Gastrocnemius medialis (tissue), 4 donors: ENCODE measurements around the gene ACIN1. TPM values are rescaled to one million over a fixed set of nuclear protein-coding genes. Genes with fewer than 3 reads are reported as not detected.

Experiments
- ATAC-seq, 2 donors: fragments of 150-250 bp; one replicate each; pipeline ENCODE4 v1.9.1; 2016
- DNase-seq, 2 donors: peaks; one replicate each; pipeline ENCODE4 v3.0.0-alpha.2; 2019
- H3K27ac ChIP-seq, 4 donors: fragments of 200-600 bp; sonication (generic); 1 replicate in 1 of 4; 2 replicates in 3 of 4; pipeline ENCODE4 v1.5.1; 2016 to 2018; ENCODE audit warnings: mild to moderate bottlenecking in 2 of 4, moderate library complexity in 1 of 4
- H3K27me3 ChIP-seq, 3 donors: fragments of 200-600 bp; sonication (generic) in 2 of 3; 1 replicate in 1 of 3; 2 replicates in 2 of 3; pipeline versions ENCODE4 v1.5.1 to v1.6.0; 2016 to 2019; ENCODE audit warnings: mild to moderate bottlenecking in 1 of 3, moderate library complexity in 1 of 3
- H3K36me3 ChIP-seq, 2 donors: fragments of 200-600 bp; sonication (generic) in 1 of 2; one replicate each; pipeline ENCODE4 v1.5.1; 2017 to 2018
- H3K4me1 ChIP-seq, 2 donors: fragments of 200-600 bp; sonication (generic) in 1 of 2; one replicate each; pipeline ENCODE4 v1.5.1; 2016 to 2017; ENCODE audit warnings: mild to moderate bottlenecking in 2 of 2
- H3K4me3 ChIP-seq, 4 donors: fragments of 200-600 bp; sonication (generic) in 3 of 4; 1 replicate in 1 of 4; 2 replicates in 3 of 4; pipeline ENCODE4 v1.5.1; 2016 to 2019; ENCODE audit warnings: mild to moderate bottlenecking in 2 of 4
- H3K9me3 ChIP-seq, 3 donors: fragments of 200-600 bp; sonication (generic) in 2 of 3; 1 replicate in 1 of 3; 2 replicates in 2 of 3; pipeline ENCODE4 v1.5.1; 2016 to 2019
- POLR2A ChIP-seq, 2 donors: fragments of 450-650 bp; IDR thresholded peaks; one replicate each; pipeline ENCODE4 v1.6.1; 2017; ENCODE audit warnings: antibody characterized with exemption in 2 of 2, mild to moderate bottlenecking in 2 of 2, moderate library complexity in 2 of 2
- in situ Hi-C, 4 donors: fragments of 200-750 bp; cut with MboI; loops; one replicate each; pipeline versions ENCODE4 v1.15.0 to v1.8.0; 2017; ENCODE audit warnings: low sequenced_read_pairs in 4 of 4
- intact Hi-C: fragments of 100-400 bp; cut with DNase I; formaldehyde crosslinking; loops from one replicate; pipeline ENCODE4 v1.15.1; 2023; ENCODE audit warnings: low total_unique reads
- total RNA-seq, 4 donors: library from RNA; depleted of rRNA; stranded (reverse); fragments of >200 nt; gene quantifications; one replicate each; pipeline versions ENCODE4 v1.1.0 to v1.2.3, GENCODE V29; 2016
- TF ChIP-seq, protein P1 (sequence below), 5 experiments: fragments of 450-650 bp in 3 of 5; fragments of 200-600 bp in 2 of 5; sonication (generic) in 2 of 5; IDR thresholded peaks in 4 of 5; conservative IDR thresholded peaks in 1 of 5; 1 replicate in 4 of 5; 2 replicates in 1 of 5; pipeline ENCODE4 v1.5.1; 2016 to 2019; ENCODE audit warnings: antibody characterized with exemption in 5 of 5, mild to moderate bottlenecking in 3 of 5, moderate library complexity in 3 of 5

Gene ACIN1
- total RNA-seq, 4 donors from 2014 or later = 61.9 to 74.8 (median 70.6) TPM

DNA sequence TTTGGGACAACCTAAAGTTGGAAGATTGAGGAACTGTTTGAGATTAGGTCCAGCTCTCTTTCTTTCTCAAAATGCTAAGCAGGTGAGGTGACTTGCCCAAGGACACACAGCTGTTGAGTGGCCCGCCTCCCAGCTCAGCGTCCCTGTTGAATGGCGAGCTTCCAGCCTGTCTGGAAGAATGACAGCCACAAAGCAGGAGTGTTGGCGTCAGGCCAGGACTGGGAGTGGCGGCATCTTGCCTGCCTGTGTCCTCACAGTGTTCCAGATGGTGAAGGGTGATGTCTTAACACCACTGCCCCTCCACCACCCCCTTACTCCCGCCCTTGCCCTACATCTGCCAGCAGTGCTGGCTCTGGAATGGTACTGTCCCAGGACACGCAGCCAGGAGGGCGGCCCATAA, 28.5 kb upstream of the ACIN1 start:
- H3K9me3 ChIP-seq = no peaks in the 10 kb centered on the region
- in situ Hi-C loops (loop anchor here in 2 of 4 donors (5.0 to 25.0 kb wide), 2 partner anchors 64 to 164 kb away; partner anchors contain the start of gene HOMEZ (in 2 of the 2)), intact Hi-C loops (loop anchor here (1.0 to 5.0 kb wide), 2 partner anchors 31 to 164 kb away; partner anchors contain the start of gene HOMEZ)
- DNase-seq (peak; percentile 86 to 94), ATAC-seq (peak; percentile 72 to 80)
- H3K4me1 ChIP-seq = peaks cover 45 to 51% of the 10 kb centered on the region in 2 donors
- H3K4me3 ChIP-seq = no peak overlapping the region
- H3K27ac ChIP-seq = peak overlapping the region; percentile 56 to 85 (median 76)
- H3K36me3 ChIP-seq = peaks cover 0 to 19% of the 10 kb centered on the region in 2 donors
- TF ChIP-seq POLR2A (IDR thresholded peaks at IDR 0.05) = no peak
- TF ChIP-seq, protein P1, sequence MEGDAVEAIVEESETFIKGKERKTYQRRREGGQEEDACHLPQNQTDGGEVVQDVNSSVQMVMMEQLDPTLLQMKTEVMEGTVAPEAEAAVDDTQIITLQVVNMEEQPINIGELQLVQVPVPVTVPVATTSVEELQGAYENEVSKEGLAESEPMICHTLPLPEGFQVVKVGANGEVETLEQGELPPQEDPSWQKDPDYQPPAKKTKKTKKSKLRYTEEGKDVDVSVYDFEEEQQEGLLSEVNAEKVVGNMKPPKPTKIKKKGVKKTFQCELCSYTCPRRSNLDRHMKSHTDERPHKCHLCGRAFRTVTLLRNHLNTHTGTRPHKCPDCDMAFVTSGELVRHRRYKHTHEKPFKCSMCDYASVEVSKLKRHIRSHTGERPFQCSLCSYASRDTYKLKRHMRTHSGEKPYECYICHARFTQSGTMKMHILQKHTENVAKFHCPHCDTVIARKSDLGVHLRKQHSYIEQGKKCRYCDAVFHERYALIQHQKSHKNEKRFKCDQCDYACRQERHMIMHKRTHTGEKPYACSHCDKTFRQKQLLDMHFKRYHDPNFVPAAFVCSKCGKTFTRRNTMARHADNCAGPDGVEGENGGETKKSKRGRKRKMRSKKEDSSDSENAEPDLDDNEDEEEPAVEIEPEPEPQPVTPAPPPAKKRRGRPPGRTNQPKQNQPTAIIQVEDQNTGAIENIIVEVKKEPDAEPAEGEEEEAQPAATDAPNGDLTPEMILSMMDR (IDR thresholded peaks at IDR 0.05 in 4 of 5, conservative IDR thresholded peaks at IDR 0.05 in 1 of 5) = no peak
- no peaks in the 10 kb centered on the region for H3K27me3 ChIP-seq

DNA sequence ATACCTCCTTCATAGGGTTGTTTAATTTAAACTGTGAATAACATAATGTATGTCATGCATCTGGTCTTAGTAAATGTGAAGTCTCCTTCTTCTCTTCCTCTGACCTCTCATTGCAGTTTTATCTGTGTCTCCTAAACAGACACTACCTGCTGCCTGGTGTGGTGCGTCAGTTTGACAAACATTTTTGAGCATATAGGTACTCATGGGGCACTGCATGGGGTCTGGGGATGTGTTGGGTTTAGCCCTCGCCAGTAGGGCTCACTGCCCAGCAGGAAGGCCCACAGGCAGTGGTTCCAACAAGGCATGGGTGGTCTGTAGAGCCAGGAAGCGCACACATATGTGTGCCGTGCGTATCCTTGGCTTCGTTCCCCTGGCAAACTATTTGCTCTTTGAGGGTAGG, 27.1 kb upstream of the ACIN1 start:
- peaks cover 0 to 7% of the 10 kb centered on the region in 2 donors for H3K36me3 ChIP-seq
- H3K4me3 ChIP-seq = no peak overlapping the region
- no peaks in the 10 kb centered on the region for H3K27me3 ChIP-seq
- H3K4me1 ChIP-seq = peaks cover 36 to 41% of the 10 kb centered on the region in 2 donors
- H3K27ac ChIP-seq = peak overlapping the region; percentile 56 to 85 (median 76)
- ATAC-seq = no peak
- TF ChIP-seq, protein P1 (IDR thresholded peaks at IDR 0.05 in 4 of 5, conservative IDR thresholded peaks at IDR 0.05 in 1 of 5) = no peak
- no peak for TF ChIP-seq POLR2A (IDR thresholded peaks at IDR 0.05)
- DNase-seq = no peak
- no peaks in the 10 kb centered on the region for H3K9me3 ChIP-seq
- in situ Hi-C loops = loop anchor here in 2 of 4 donors (5.0 to 25.0 kb wide), 2 partner anchors 65 to 165 kb away; partner anchors contain the start of gene HOMEZ (in 2 of the 2)
- intact Hi-C loops = loop anchor here (5.0 kb wide), 1 partner anchor 165 kb away; the partner anchor contains the start of gene HOMEZ

DNA sequence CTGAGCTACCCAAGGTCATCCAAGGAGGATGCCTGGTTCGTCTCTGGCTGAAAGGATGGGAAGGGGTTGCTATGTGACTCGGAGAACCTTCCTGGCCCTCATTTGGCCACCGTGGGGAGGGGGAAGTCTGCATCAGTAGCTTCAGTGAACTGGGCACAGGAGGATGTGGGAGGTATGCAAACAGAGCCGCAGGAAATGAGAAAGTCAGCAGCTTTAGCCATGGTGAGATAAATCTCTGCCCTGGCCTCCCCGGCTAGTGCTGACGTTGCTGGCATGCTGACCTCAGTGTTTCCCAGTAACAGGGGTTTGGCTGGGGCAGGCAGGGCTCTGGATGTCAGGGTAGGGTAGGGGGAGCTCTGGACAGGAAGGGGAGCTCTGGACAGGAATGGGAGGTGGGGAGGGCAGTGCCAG, 26.4 kb upstream of the ACIN1 start:
- Histone ChIP-seq H3K36me3 (no peaks in the 10 kb centered on the region), H3K27ac (peak overlapping the region; percentile 56 to 85 (median 76)), H3K4me1 (peaks cover 29 to 35% of the 10 kb centered on the region in 2 donors), H3K9me3 (no peaks in the 10 kb centered on the region), H3K4me3 (no peak overlapping the region), H3K27me3 (no peaks in the 10 kb centered on the region)
- TF ChIP-seq, protein P1 (IDR thresholded peaks at IDR 0.05 in 4 of 5, conservative IDR thresholded peaks at IDR 0.05 in 1 of 5) = no peak
- TF ChIP-seq POLR2A (IDR thresholded peaks at IDR 0.05) = no peak
- in situ Hi-C loops = loop anchor here in 2 of 4 donors (5.0 to 25.0 kb wide), 2 partner anchors 66 to 166 kb away; partner anchors contain the start of gene HOMEZ (in 2 of the 2)
- intact Hi-C loops = loop anchor here (5.0 kb wide), 1 partner anchor 166 kb away; the partner anchor contains the start of gene HOMEZ
- ATAC-seq (peak in 1 of 2 donors; percentile 5), DNase-seq (no peak)

DNA sequence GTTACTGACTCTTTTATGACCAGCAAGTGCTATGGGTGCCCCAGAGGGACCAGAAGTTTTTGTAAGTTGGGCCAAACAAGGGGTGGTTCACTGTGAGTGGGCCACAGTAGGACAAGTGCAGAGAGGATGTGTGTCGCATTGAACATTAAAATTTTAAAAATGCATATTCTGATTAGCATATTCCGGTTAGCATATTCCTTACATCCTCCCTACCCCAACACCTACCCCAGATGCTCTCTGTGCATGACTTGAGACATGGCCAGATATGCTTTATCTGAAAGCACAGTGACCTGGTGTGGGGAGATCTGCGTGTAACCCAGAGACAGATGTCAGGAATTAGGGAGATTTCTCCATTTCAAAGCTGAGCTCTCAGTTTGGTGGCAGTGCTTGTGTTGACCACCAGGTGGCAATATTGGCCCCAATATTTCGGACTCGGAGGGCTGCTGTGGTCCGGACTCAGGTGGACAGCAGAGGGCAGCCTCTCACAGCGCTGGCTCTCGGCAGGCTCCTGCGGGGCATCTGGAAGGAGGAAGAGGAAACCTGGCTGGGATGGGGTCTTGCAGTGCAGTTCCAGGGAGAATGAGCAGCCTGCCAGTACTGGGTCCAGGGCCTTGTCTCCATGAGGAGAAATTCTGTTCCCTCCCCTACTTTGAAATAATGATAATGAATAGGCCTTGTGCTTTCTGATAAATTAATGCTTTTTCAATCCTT, 25.8 kb upstream of the ACIN1 start:
- Histone ChIP-seq H3K36me3 (no peaks in the 10 kb centered on the region), H3K4me1 (peaks cover 22 to 29% of the 10 kb centered on the region in 2 donors), H3K27ac (peak overlapping the region; percentile 56 to 85 (median 76)), H3K27me3 (peaks cover 0 to 3% (median 0%) of the 10 kb centered on the region in 3 donors), H3K9me3 (no peaks in the 10 kb centered on the region), H3K4me3 (no peak overlapping the region)
- peak; percentile 51 to 70 for ATAC-seq
- intact Hi-C loops (loop anchor here (1.0 to 5.0 kb wide), 2 partner anchors 67 to 167 kb away; partner anchors contain the start of gene HOMEZ), in situ Hi-C loops (loop anchor here in 2 of 4 donors (5.0 to 25.0 kb wide), 2 partner anchors 67 to 167 kb away; partner anchors contain the start of gene HOMEZ (in 2 of the 2))
- no peak for TF ChIP-seq POLR2A (IDR thresholded peaks at IDR 0.05)
- TF ChIP-seq, protein P1 (IDR thresholded peaks at IDR 0.05 in 4 of 5, conservative IDR thresholded peaks at IDR 0.05 in 1 of 5) = peak; percentile 100
- peak; percentile 81 to 88 for DNase-seq
